KOPT-K1 (cell line): ENCODE measurements around the gene APH1B.
"Not testable (repeated sequence)": the region's sequence is repeated elsewhere in the genome, so short reads cannot be mapped to it uniquely, and the experiment has no call there.

ENCODE experiments used
- H3K27ac ChIP-seq: fragments of 200-600 bp; sonication (generic); 2 replicates; pipeline ENCODE4 v1.5.1; 2016; ENCODE audit warnings: antibody characterized with exemption, mild to moderate bottlenecking, low read depth, low read length; ENCODE audit not compliant: poor library complexity, severe bottlenecking
- H3K36me3 ChIP-seq: fragments of 200-600 bp; sonication (generic); 2 replicates; pipeline ENCODE4 v1.5.1; 2017; ENCODE audit warnings: antibody characterized with exemption, mild to moderate bottlenecking, low read length, moderate library complexity; ENCODE audit not compliant: insufficient read depth
- H3K9me3 ChIP-seq: fragments of 200-600 bp; sonication (generic); 2 replicates; pipeline ENCODE4 v1.5.1; 2017; ENCODE audit warnings: antibody characterized with exemption, low read length, mild to moderate bottlenecking; ENCODE audit not compliant: insufficient read depth, poor library complexity, severe bottlenecking

The APH1B gene

GRCh38 chr15:63299943-63300575 lies 22.7 kb downstream of the APH1B start:
- no peaks in the 10 kb centered on the region for H3K9me3 ChIP-seq
- H3K36me3 ChIP-seq = no peaks in the 10 kb centered on the region
- H3K27ac ChIP-seq = no peak overlapping the region

GRCh38 chr15:63301088-63301487 lies 23.7 kb downstream of the APH1B start:
- H3K36me3 ChIP-seq = peaks cover 4% of the 10 kb centered on the region; the same call in 1 of the 2 replicates
- no peaks in the 10 kb centered on the region for H3K9me3 ChIP-seq
- no peak overlapping the region for H3K27ac ChIP-seq

- no peaks in the 10 kb centered on the region for H3K9me3 ChIP-seq
- H3K36me3 ChIP-seq = peaks cover 5% of the 10 kb centered on the region; the same call in 1 of the 2 replicates
- no peak overlapping the region for H3K27ac ChIP-seq
These were observed 27.9 kb downstream of the APH1B start for GRCh38 chr15:63305260-63305659.

- Histone ChIP-seq H3K36me3 (peaks cover 5% of the 10 kb centered on the region; the same call in 1 of the 2 replicates), H3K9me3 (no peaks in the 10 kb centered on the region), H3K27ac (no peak overlapping the region)
These were observed 29.2 kb downstream of the APH1B start for GRCh38 chr15:63306492-63307073.

GRCh38 chr15:63308491-63308890 lies 31.1 kb downstream of the APH1B start:
- Histone ChIP-seq H3K9me3 (no peaks in the 10 kb centered on the region), H3K27ac (no peak overlapping the region), H3K36me3 (peaks cover 5% of the 10 kb centered on the region; the same call in 1 of the 2 replicates)

GRCh38 chr15:63308947-63309346 lies 31.5 kb downstream of the APH1B start:
- H3K36me3 ChIP-seq = peaks cover 5% of the 10 kb centered on the region; the same call in 1 of the 2 replicates
- H3K9me3 ChIP-seq = no peaks in the 10 kb centered on the region
- no peak overlapping the region for H3K27ac ChIP-seq

GRCh38 chr15:63310646-63311045 lies 33.2 kb downstream of the APH1B start:
- Histone ChIP-seq H3K27ac (no peak overlapping the region), H3K9me3 (no peaks in the 10 kb centered on the region), H3K36me3 (peaks cover 5% of the 10 kb centered on the region; the same call in 1 of the 2 replicates)

- Histone ChIP-seq H3K36me3 (no peaks in the 10 kb centered on the region), H3K27ac (no peak overlapping the region), H3K9me3 (no peaks in the 10 kb centered on the region)
These were observed 34.9 kb downstream of the APH1B start for GRCh38 chr15:63312286-63312685.

GRCh38 chr15:63313825-63314224 lies 36.4 kb downstream of the APH1B start:
- H3K9me3 ChIP-seq = no peaks in the 10 kb centered on the region
- no peaks in the 10 kb centered on the region for H3K36me3 ChIP-seq
- no peak overlapping the region for H3K27ac ChIP-seq

- Histone ChIP-seq H3K9me3 (no peaks in the 10 kb centered on the region), H3K36me3 (no peaks in the 10 kb centered on the region), H3K27ac (no peak overlapping the region)
These were observed 37.0 kb downstream of the APH1B start for GRCh38 chr15:63314409-63314808.

GRCh38 chr15:63318344-63318743 lies 40.9 kb downstream of the APH1B start:
- H3K27ac ChIP-seq = no peak overlapping the region
- no peaks in the 10 kb centered on the region for H3K9me3 ChIP-seq
- H3K36me3 ChIP-seq = no peaks in the 10 kb centered on the region

- H3K27ac ChIP-seq = no peak overlapping the region
- no peaks in the 10 kb centered on the region for H3K9me3 ChIP-seq
- H3K36me3 ChIP-seq = no peaks in the 10 kb centered on the region
These were observed 41.7 kb downstream of the APH1B start for GRCh38 chr15:63319065-63319464.

- H3K27ac ChIP-seq, H3K9me3 ChIP-seq, H3K36me3 ChIP-seq: not testable (repeated sequence)
These were observed 43.0 kb downstream of the APH1B start for GRCh38 chr15:63320446-63320845.

GRCh38 chr15:63320981-63321380 lies 43.6 kb downstream of the APH1B start:
- not testable (repeated sequence) for H3K36me3 ChIP-seq, H3K9me3 ChIP-seq, H3K27ac ChIP-seq

GRCh38 chr15:63321462-63321861 lies 44.1 kb downstream of the APH1B start:
- H3K27ac ChIP-seq = no peak overlapping the region
- no peaks in the 10 kb centered on the region for H3K9me3 ChIP-seq
- no peaks in the 10 kb centered on the region for H3K36me3 ChIP-seq

GRCh38 chr15:63322541-63322940 lies 45.1 kb downstream of the APH1B start:
- Histone ChIP-seq H3K27ac (no peak overlapping the region), H3K36me3 (no peaks in the 10 kb centered on the region), H3K9me3 (no peaks in the 10 kb centered on the region)
